NOMO-1 treated with DMSO at 0.1 percent for 48 hours (cell line): ENCODE measurements around the gene ERBB4.

Experiments used
- DNase-seq: peaks from one replicate; lab custom pipeline; 2025; ENCODE audit not compliant: unreplicated experiment; lab: John Stamatoyannopoulos, UW

ERBB4 gene

DNA sequence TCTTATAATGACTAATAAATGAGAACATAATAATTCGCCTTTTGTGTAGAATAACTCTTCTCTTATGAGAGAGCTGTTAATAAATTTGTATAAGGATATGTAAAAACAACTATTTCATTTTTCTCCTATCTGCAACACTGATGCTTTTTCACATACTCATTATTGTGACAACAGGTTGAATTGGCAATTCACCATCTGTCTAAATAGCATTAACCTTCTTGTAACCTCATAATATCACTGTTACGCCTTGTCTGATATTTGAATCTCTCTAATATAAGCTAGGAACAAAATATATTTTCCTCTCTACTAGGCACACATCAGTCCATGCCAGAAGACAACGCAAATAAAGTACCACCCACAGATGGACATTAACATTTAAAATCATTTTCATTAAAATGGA is 1043.3 kb downstream of the ERBB4 start:
- no peak for DNase-seq

DNA sequence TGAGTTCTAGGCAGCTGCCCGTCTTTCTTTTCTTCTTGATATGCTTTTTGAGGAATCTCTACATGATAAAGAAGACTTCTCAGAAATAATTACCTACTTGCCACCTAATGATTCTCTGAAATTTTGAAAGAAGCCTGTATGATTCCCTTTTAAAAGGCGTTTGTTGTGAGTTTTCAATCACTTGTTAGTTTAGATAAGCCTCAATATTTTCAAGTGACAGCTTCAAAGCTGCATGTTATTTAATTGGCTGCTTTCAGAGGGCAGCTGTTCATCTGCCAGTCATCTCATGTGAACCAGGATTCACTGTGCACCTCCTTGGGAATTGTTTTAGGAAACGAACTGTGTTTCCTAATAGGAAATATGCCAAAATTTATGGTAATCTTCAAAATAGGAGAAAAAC is 1044.1 kb downstream of the ERBB4 start:
- no peak for DNase-seq

DNA sequence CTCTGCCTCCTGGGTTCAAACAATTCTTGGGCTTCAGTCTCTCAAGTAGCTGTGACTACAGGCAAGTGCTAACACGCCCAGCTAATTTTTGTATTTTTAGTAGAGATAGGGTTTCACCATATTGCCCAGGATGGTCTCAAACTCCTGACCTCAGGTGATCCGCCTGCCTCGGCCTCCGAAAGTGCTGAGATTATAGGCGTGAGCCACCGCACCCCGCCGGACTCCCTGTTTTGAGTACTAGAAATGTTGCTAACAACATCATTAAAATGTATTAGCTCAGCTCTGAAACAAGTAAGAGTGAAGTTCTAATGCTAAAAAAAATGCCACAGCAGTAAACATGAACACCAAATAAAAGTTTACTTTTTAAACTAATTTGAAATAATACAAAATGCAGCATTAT is 1044.5 kb downstream of the ERBB4 start:
- DNase-seq, result no peak

DNA sequence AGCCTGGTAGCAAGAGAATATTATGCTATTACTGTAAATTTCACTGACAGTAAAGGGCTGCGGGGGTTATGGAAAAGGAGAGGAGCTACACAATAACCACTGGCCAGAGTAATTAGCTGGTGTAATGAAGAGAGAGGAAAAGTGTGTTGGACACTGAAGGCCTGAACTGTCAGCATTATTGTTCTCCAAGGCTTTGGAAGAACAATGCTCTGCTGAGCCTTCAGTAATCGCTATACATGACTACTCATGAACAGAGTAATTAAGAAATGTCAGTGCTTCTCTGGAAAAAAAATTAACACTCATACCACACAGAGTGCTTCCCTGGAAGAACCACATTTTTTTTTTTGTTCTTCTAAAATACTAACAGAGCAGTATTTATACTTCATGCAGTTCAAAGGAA is 1050.9 kb downstream of the ERBB4 start:
- DNase-seq, result no peak

DNA sequence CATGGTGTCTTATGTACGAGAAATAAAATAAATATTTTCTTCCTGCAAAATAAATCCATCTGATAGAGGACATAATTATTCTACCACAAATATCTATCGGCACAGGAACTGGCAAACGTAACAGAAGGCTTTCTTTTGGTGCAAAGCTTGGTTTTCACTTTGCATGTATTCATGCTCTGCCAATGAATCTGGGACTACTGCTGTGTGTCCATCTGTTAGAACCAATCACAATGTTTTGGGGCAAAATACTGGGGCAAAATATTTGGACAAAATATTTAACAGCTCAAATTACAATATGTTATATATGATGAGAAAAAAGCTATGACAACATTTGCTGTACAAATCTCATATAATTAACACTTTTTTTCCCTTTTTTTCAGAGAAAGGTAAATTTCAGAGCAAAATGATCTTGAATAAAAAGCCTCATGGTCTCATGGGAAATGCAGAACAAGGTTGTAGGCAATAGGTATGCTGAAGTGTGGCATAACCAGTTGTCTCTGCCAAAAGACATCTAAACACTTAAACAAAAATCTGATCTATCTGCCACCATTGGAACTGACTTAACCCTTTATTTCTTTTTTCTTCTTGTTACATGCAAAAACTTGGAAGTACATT is 1059.0 kb downstream of the ERBB4 start:
- DNase-seq, result no peak

DNA sequence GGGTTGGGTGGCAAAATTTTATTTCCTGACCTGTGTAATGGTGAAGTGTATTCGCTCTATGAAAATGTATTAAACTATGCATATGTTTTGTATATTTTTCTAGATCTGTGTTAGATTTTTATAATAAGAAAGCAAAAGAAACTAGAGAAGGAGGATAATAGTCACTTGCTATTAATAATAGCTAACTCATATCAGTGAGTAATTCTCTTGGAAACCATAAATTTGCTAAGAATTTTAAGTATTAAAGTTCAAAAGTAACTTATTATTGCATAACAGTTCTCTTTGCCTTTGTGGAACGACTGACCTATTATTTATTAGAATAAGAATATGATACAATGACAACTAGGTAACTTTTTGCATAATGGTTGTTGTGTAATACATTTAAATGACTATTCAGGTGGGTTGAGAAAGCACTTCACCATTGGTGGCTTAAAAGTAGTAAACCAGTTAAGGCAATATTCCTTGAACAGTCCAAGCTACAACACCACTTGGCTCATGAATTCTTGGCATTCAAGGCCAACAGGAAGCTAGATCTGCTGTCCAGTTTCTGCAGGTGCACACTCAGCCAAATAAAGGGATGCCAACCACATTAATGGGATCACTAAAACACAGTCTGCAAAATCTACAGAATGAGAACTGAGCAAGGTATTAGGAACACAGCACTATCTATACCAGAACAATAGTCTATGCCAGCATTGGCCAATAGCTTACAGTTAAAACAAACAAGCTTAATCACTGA is 1060.9 kb downstream of the ERBB4 start:
- DNase-seq, result no peak

DNA sequence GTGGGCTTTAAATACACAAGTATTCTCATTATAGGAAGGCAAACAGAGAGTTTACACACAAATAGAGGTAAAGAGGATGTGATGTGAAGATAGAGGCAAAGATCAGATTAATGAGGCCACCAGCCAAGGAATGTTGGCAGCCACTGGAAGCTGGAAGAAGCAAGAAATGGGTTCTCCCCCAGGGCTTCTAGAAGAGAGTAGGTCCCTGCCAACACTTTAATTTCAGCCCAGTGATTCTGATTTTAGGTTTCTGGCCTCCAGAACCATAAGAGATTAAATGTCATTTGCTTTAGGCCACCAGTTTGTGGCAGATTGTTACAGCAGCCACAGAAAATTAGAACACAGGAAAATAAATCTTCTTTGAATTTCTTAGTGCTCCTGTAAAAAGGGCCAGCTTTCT is 1065.5 kb downstream of the ERBB4 start:
- DNase-seq, result no peak

DNA sequence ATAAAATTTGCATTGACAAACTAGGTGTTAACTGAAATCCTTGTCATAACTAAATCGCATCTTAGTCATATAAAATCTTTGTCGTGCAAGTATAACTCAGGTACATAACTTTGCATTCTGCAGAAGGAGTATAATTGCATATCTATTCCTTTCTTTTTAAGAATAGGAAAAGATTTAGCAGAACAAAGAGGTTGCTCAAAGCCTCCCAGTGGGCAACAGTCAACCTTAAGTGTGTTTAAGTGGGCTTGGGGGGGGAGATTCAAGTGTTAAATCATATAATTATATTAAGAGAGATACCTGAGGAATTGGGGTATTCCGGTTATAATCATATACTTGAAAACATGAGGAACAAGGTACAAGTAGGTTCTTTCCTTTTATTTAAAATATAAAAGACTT is 1068.9 kb downstream of the ERBB4 start:
- DNase-seq, result no peak

DNA sequence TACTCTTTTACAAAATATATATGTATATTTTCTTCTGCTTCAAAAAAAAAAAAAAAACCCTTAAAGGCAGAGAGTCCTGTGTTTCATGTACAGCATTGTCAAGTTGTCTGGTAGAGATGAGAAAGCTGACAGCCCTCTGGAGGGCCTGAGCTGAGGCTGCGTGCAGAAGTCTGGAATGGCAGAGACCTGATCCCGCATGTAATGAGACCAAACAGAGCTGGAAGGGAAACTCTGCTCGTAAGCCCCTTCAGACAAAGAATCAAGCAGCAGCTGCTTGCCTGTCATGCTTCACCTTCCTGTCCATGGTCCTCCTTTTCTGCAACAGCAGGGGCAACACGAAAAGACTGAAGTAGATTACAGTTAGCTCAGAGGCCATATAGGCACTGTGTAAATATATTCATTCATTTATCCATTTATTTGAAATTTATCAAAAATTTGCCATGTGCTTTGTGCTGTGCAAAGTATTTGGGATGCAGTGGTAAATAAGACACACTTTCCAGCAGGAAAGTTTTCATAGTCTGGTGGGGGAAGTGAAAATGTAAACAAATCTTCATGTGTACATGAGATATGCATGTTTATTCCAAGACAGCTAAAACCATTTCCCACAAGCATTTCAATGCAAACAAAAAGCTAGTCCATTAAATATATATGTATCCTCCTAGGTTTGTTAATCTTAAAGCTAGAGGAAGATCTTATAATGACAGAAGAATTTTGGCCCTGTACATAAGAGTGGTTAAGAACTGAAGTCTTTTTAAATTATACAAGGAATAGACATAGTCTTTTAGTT is 1069.5 kb downstream of the ERBB4 start:
- no peak for DNase-seq

DNA sequence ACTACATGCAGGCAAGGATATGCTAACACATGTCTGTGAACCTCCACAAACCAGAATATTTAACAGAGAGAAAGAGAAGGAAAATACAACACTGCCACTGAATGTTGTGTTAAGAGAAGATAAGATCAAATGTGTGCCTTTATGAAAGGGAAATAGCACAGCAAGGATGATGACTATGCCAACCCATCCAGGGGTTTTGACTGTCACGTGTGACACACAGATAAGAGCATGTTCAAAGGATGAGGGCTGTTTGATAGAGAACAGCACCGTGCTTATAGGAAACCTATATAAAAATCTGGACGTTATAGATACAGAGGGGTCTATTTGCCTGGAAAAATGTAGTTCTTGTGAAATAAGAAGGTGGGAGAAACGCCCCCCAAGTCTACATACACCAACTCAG is 1070.4 kb downstream of the ERBB4 start:
- no peak for DNase-seq

DNA sequence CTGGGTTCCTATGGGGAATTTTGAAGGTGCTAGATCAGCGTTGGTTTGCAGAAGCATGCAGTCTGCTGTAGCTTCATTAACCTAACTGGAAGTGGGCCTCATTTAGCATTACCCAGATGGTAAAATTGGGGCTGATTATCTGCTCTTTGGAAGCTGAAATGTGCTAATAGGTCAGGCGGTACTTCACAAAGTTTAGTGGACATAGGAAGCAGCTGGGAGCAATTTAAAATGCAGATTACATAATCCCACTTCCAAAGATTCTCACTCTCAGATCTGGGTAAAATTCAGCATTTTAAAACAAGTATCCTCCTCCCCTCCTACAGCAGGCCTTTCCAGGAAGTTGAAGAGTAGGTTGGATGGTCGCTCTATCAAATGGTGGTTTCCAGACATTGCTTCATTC is 1075.2 kb downstream of the ERBB4 start:
- DNase-seq, result no peak

DNA sequence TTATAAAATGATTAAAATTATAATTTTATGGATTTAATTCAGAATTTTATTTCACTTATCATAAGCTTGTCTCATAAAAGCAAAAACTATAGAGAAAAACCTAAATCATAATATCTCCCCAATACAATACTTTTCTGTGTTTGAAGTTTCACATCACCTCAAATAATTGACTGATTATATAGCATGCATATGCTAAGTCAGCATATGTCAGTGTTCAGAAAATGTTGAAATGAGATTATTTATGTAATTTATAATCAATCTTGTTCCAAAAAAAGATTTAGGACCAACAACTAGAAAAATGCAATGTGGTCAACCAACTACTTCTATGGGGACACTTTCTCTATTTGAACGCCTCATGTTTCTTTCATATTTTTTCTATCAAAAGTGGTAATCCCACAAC is 1079.6 kb downstream of the ERBB4 start:
- DNase-seq, result no peak

DNA sequence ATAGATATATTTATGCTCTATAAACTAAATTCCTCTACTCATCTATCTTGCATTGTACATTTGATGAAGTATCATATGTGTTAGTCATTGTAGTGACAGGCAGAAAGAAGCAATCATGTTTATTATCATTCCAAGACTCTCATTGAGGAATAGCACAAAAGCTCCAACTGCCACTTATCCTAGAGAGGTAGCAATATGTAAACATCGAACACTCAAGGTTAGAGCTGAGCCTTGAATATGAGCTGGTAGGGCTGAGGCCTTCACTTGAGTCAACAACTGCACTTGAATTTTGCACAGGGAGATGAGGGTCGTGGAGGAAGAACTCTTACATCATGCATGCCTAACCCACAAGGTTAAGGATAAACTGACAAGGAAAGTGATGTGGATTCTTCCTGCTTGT is 1081.3 kb downstream of the ERBB4 start:
- DNase-seq, result no peak

DNA sequence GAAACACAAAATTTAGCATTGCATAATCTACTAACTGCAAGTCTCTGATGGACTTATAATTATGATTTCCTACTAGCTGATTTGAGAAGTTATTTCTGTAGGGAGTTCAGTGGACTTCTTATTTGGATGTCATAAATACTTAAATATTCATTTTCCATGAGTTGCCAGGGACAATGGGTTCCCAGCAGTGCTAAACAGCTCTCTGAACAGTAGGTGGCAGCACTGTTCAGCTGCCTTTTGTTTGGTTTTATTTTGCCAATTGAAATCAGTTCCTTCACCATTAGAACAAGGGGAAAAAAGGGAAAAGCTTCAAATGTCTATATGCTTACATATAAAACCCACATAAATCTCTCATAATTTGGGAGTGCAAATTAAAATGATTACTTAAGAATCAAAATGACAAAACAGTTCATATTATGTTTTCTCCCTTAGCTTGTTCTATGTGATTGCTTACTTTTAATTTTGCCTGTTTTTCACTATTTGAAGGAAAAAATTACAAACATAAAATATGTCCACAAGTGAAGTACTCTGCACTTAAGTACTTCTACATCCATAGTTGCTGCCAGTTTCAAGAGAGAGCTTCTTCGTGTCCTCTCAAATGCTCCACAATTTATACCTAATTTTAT is 1083.3 kb downstream of the ERBB4 start:
- DNase-seq, result peak; percentile 19

DNA sequence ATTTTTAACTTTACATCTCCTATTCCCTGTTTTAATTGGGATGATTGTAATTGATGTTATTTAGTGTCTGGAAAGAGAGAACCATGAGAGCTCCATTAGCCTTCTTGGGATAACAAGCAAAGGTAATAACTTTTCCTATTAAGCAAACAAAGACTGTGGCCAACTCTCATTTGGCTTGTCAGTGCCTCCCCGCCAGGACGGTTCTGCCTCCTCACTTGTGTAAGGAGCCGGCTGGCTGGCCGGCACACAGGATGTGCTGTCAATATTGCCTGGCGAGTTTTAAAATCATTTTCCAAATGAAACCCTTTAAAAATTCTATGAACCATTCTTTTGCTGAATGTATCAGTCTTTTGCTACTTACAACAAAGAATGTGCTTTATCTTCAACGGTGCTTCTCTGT is 1083.9 kb downstream of the ERBB4 start:
- DNase-seq, result no peak

DNA sequence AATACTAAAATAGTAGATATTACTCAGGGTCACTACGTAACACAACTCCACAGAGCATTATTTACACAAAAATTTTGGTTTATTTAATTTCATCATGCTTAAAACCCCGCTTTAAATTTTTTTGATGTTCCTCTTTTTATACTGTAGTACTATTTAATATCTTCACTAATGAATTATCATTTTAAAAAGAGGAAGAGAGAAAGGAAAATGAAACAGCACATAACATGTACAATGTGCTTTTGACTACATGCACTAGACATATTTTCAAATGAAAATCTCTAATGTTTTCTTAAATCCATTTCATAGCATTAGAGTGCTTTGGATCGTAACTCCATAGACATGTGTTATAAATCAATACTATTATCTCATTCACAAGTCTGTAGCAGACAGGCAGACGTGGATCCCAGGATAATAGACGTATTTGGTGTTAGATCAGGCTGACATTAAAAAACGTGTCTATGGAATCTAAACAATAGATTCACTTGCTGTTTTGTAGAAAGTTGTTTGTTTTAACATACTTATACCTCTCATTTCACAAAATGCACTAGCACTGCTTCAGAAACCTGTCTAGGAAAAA is 1085.2 kb downstream of the ERBB4 start:
- DNase-seq, result peak; percentile 27

DNA sequence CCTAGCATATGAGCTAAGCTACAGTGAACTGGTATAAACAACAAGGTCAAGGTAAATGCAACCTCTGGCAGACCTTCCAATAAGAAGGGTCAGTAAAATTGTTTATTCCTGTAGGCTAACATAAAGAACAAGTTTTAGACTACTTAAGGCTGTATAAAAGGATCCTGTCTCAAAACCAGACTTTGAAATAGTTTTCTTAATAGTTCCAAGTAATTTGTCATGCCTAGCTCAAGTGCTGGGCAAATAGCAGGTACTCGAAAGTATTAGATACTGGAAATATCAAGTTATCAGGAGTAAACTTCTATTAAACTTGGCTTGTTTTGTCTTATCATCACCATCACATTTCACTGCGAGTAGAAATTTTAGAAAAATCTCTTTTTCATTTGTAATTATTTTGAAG is 1087.0 kb downstream of the ERBB4 start:
- DNase-seq, result no peak

DNA sequence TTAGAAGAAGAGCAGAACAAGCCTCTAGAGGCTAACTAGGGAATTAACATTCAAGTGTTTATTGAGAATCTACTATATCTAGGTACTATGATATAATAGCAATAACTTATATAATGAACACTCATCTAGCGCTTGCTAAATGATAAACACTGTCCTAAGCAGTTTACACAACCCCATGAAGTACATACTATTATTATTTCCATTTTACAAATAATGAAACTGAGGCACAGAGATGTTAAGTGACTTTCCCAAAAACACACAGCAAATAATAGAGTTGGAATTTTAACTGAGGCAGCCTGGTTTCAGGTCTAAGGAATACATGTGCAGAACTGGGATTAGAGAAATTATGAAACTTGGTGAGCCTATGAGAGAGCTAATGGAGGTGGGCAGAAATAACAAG is 1088.8 kb downstream of the ERBB4 start:
- DNase-seq, result no peak

DNA sequence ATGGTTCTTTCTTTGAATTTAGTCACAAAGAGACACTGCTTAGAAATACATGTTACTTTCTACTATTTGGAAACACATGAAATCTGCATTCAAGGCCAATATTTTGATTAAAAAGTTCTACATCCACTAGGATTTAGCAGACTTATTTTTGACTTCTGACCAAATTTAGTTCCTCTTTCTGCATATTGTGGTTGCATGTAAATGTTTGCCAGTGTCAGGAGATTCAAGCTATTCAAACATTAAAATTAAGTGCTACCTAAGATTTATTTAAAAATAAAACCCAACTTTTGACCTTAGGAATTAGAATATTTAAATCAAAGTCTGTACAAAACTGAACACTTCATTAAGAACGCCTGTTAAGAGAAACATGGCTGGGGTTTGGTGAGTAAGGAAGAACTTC is 1091.1 kb downstream of the ERBB4 start:
- DNase-seq, result peak; percentile 36

DNA sequence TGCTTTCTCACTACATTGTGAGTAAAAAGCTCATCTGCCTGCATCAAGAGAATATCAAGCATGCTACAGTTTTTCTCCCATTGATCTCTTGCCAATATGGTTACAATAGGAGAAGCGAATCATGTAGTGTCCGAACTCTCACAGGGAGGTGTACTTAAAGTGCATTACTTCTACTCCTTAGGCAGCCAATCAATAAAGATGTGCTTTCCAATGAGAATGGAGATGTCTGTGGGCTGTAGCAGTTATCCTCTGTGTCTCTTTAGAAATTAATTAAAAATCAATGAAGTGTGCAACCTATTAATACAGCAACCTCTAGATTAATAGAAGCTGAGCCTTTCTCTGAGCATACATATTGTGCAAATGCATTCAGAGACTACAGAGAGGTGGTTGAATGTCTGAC is 1098.5 kb downstream of the ERBB4 start:
- no peak for DNase-seq

DNA sequence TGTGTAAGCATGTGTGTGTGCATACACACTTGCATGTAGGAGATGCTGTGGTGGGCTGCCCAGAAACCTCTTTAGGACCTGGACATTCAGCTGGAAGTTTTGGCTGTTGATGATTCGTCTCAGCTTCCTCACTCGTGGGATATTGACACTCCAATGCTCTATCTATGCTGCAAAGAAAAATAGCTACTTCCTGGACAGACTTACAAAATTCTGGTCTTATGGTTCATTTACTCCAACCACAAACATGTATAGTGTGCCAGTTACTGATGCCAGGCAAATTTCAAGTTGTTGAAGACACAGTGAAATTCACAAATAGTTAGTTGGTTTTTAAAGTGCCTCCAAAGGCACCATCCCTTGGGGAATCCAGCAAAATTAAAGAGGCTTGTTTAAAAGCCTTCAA is 1099.6 kb downstream of the ERBB4 start:
- DNase-seq, result no peak
